Hematopoietic multipotent progenitor cell treated with erythropoietin and hydrocortisone succinate and interleukin-3 and kit ligand, for 8 days (in vitro differentiated cells): ENCODE measurements around the gene CCDC91.

Source experiments
- DNase-seq: peaks from one replicate; pipeline ENCODE4 v3.0.0-alpha.2; 2015

Gene CCDC91

GRCh38 chr12:28190321-28191050, at the start of gene CCDC91:
Gene CCDC91, plus strand, starts transcription at chr12:28190456. Its CDS starts 66,760 bp downstream, at chr12:28257216.
- DNase-seq: peak; percentile 97

- DNase-seq: no peak
Observed at GRCh38 chr12:28144059-28144458, 46.2 kb upstream of the CCDC91 start.

- DNase-seq: no peak
Observed at GRCh38 chr12:28144532-28144931, 45.7 kb upstream of the CCDC91 start.

- DNase-seq: no peak
Observed at GRCh38 chr12:28145216-28145615, 45.0 kb upstream of the CCDC91 start.

DNA sequence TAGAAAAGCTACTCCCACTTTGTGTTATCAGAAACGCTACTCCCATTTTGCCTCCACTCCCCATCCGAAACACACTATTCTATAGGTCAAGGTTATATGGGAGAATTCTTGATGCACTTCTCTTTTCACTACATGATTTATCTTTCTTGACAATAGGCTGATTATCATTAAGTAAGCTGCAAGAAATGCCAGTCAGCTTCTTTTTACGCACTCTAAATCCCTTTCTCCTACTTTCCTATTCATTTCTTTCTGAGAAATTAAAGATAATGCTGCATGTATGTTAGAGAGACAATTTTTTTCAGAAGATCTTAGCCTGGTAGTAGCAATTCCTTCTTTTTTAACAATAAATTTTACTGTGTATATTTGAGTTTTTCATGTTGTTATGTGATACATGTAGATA, 41.0 kb upstream of the CCDC91 start:
- DNase-seq: no peak

- no peak for DNase-seq
Observed at GRCh38 chr12:28156362-28156761, 33.9 kb upstream of the CCDC91 start.

GRCh38 chr12:28156804-28157203, 33.5 kb upstream of the CCDC91 start:
- DNase-seq: no peak

DNA sequence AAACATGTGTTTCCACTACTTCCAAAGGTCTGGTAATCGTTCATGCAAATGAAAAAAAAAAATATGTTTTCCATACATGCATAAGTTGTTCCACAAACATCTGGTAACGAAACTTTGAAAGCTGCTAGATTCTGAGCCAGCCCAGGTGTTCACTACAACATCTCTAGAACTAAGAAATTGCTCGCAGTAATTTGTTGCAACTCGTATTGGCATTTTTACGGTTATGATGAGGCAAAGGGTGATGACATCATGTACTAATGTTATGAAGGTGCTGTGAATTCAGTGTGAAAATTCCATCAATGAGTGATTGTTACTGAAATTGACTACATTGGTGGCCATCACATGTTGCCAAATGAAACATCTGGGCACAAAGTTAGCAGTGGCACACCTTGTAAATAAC, 31.9 kb upstream of the CCDC91 start:
- DNase-seq: no peak

DNA sequence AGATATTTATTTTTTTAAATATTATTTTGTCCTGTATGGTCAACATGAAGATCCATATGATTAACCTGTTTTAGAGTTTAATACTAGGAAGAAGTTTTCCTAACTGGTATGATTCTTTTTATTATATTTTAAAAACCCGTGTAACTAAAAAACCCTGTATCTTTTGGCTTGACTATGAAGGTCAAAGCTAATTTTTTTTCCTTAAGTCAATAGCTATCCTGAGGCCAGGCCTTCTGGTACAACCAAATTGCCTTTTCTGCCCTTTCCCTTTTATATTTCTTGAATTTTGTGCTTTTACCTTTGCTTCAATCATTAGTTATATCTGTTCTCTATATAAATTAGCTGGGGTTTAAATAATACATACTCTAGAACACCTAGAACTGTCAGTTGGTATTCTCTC, 30.6 kb upstream of the CCDC91 start:
- DNase-seq: no peak

DNA sequence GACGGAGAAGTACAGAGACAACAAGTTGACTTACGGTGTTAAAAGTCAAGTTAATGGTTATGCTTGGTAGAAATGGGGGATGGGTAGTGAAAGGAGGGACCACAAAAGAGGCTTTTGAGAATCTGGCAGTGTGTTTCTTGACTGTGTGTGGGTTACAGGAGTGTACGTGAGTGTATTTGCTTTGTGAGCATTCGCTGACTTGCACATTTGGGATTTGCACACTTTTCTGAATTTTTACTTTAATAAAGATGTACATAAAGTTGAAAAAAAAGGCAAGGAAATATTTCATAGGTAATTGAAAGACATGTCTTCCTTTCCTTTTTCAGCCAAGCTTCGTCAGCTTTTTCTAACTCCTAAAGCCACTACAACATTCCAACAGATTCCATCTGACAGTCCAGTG, 28.6 kb upstream of the CCDC91 start:
- DNase-seq: no peak

DNA sequence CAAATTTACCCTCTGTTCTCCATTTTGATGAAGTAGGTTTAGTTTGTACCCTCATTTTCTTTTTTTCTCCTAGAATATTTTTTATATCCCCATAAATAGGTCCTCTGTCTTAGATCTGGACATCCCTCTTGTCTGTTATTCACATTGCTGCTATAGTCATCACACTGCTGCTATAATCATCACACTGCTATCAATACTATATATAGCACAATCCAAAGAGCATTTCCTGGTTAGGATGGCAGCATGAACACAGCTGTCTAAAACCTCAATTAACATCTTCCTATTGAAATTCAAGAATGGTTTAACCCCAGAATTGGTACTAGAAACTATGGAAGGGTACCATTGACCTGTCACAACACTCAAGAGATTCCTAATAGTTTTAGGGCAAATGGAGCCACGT, 27.6 kb upstream of the CCDC91 start:
- DNase-seq: no peak

DNA sequence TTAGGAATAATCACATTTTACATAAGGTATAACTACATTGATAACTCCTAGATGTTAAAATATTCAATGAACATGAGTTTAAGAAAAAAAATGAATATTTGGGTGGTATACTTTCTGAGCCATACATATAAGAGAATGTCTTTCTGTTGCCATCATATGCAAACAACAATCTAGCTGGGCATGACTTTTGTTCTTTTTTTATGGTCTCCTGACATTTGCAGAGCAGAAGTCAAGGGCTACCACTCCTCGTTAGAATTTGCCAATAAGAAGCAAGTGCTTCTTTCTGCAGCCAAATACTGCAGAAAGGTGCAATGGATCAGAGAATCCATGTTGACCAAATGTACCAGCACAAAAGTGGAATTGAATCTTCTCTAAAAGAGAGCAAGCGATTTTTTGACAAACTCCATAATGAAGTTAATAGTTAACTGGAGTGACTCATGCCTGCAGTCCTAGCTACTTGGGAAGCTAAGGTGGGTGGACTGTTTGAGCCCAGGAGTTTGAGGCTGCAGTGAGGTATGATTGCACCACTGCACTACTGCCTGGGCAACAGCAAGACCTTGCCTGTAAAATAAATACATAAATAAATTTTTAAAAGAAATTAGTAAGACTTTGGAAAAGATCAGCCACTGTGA, 25.5 kb upstream of the CCDC91 start:
- DNase-seq: no peak

GRCh38 chr12:28167981-28168485, 22.2 kb upstream of the CCDC91 start:
- DNase-seq: no peak

DNA sequence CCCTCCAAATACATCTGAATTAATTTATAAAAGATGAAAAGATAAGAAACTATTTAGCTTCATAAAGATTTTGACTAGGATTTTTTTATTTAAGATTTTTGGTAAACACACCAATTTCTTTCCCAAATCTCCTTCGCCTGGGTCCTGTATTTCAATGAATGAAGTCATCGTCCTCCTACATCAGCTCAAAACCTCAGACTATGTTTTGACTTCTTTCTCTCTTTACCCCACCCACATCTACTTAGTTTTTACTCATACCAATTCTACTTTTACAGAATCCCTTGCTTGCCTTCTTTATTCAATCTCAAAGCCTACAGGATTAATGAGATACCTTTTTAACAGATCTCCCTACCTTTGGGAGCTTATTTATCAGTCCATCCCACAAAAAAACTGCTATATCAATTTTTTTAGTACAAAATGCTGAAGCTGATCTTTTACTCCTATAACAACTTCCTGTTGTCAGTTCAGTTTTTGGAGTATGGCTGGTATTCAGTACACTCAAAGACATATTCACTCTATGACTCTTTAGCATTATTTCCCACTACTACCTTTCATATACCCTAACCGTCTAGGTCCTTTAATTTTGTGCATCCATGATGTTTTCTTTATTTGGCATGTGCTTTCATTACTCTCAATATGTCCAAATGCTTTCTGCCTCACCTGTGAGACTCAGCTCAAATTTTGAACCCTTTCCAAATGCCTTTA, 18.7 kb upstream of the CCDC91 start:
- DNase-seq: no peak

DNA sequence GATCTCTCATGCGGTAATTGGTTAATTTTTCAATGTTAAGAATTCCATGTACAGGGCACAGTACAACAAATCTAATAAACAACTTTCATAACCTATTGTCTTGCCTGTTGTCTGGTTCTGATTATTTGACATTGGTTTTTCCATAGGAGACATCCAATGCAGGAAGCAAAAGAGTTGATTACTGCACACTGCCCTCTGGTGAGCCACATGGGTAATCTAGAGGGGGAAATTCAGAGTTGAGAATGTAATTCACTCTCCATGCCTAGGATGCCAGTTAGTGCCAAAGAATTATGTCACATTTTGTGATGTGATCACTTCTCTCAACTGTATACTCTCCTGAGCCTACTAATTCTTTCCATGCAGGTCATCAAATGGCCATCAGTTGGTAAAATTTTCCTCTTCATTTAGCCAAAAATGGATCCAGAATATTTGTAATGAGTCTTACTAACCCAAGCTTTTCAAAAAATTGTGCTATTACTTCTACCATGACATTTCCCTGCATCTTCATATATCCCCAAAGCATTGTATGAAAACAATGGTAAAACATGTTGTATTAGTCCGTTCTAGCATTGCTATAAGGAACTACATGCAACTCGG, 17.7 kb upstream of the CCDC91 start:
- peak; percentile 73 for DNase-seq

GRCh38 chr12:28173440-28173839, 16.8 kb upstream of the CCDC91 start:
- DNase-seq: no peak

GRCh38 chr12:28175098-28175589, 15.1 kb upstream of the CCDC91 start:
- DNase-seq: no peak

GRCh38 chr12:28176295-28176694, 14.0 kb upstream of the CCDC91 start:
- DNase-seq: no peak

- DNase-seq: no peak
Observed at GRCh38 chr12:28177461-28177860, 12.8 kb upstream of the CCDC91 start.

- no peak for DNase-seq
Observed at GRCh38 chr12:28177905-28178304, 12.4 kb upstream of the CCDC91 start.

DNA sequence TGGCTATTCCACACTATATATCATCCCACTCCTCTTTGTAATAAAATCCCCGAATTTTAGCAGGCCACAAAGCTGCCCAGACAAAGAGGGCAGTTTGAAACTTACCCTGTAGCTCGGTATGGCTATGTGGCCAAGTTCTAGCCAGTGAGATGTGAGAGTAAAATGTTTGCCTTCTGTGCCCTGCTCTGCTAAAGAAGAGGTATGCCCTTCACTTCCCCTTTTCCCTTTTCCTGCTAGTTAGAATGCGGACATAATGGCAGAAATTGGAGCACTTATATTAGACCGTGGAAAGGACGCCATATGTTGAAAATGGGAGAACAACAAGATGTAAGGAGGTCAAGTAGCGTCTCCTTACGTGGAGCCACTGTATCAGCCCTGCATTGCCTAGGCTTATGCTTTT, 11.5 kb upstream of the CCDC91 start:
- no peak for DNase-seq

DNA sequence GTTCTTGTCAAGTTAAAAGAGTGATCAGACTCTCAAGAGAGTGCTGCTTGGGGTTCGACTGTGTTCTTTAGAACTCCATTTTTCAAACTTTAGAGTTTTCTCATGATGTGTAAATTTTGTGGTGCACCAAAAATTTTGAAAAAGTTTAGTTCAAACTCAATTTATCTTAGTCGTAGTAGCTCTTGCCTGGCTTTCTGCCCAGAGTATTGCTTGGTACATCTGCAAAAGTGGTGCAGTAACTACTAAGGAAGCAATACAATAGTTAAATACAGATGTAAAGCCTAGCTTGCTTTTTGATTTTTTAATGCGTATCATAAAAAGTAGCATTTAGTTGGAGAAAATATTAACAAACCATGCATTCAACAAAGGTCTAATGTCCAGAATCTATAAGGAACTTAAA, 9.5 kb upstream of the CCDC91 start:
- DNase-seq: no peak

- no peak for DNase-seq
Observed at GRCh38 chr12:28184375-28184774, 5.9 kb upstream of the CCDC91 start.
